ENCODE results near the gene FAM47E. TPM values are rescaled to one million over a fixed set of nuclear protein-coding genes. Genes with fewer than 3 reads are reported as not detected.
"Not testable (repeated sequence)": the region's sequence is repeated elsewhere in the genome, so short reads cannot be mapped to it uniquely, and the experiment has no call there.

The FAM47E gene
- total RNA-seq, 1 donor from 2014 or later = 3.0 TPM

DNA sequence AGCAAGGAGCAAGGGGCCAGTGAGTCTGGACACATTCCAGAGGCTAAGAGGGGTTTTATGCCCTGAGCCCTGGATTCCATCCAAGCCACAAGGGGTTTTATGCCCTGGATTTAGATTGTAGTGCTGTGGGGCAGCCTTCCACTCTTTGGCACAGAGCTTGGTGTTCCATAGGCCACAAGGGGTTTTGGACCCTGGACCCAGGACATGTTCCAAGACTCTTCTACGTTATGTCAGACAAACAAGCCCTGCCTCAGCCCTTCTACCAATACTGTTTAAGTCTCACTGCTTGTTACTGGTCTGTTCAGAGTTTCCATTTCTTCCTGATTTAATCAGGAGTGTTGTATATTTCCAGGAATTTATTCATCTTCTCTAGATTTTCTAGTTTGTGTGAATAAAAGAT is 25.1 kb upstream of the FAM47E start:
- DNase-seq = no peak

DNA sequence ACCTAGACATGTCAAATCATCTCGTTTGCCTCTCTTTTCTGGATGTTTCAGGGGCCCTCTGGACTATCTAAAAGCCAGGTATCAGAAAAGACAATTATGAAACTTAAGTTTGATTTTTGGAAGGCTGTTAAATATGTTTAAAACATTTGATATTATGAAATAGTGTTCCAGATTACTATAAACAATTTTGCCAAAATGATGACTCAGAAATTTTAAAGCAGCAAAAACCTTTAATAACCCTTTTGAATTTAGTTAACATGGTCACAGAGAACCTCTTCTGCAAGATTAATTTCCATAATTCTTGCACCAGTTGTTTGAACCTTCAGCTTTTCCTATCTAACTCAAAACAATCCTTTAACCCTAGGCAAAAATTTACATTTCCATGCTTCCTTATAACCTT is 18.8 kb upstream of the FAM47E start:
- no peak for DNase-seq

DNA sequence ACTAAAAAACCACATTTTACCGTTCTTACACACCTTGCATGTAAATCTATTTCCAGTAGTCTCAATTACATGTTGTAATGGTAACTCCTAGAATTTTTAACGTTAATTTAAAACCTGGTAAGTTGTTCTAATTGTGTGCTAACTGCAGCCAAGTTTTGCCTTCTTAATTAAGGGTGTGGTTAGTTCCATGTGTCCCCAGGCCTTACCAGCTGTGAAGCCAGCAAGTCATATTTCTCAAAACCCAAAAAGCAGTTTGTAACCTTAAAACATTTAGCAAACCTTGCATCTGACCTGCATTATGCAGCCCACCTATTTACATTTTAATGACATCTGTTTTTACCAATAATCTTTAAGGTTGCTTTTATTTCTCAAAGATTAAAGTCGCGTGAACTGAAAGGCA is 18.4 kb upstream of the FAM47E start:
- peak; percentile 16 for DNase-seq

DNA sequence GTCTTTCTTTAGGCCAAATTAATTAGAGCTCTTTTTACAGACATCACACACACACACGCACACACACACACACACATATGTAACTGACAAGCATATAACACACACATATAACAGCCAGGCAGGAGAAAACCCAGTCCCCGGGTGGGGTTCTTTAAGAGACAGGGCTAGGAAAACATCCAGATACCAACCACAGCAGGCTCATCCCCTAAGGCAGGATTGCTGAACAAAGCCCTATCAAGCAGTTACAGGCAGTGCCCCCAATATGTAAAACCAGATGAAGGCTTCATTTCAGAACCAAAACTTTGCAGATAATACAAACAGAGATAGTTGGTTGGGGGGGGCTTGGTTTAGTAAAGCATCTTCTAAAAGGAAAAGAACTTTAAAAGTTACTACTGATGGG is 18.0 kb upstream of the FAM47E start:
- peak; percentile 25 for DNase-seq

DNA sequence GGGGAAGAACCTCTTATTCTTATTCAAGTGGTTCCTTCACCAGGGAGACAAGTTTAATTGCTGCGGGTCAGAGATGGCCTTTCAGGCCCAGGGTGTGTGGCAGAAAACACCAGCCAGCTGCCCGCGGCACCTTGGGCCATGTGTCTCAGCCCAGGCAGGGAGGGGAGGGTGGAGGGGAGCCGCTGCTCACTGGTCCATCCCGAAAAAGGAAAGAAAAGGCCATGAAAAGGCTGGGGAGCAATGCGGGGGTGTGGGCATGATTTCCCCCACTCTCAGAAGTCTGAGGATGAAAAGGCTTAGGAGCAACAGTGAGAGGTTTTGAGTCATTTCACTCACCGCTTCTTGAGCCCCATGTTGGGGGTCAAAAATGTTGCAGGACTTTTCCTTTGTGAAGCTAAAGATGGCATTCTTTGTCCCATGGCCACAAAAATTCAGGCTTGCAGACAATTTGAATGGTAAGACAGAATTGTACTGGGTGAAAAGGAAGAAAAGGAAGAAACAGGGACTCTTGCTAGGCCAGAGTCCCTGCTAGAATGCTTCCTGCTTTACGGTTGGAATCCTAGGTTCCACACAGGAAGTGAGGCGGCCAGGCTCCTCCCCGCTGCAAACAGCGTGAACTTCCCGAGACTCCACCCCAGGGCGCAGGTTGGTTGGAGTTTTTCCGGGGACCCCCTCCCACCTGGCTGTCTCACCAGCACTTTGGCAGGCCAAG is 17.4 kb upstream of the FAM47E start:
- peak; percentile 12 for DNase-seq

DNA sequence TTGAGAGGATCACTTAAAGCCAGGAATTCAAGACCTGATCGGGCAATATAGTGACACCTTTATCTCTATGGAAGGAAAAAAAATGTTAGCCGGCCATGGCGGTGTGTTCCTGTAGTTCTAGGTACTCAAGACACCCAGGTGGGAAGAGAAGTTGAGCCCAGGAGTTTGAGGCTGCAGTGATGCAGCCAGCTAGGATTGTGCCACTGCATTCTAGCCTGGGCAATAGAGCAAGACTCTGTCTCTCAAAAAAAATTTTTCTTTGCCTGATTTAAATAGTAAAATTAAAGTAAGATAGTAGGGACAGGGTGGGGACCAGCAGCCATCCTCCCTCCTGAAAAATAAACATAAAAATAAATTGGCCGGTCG is 16.9 kb upstream of the FAM47E start:
- no peak for DNase-seq

DNA sequence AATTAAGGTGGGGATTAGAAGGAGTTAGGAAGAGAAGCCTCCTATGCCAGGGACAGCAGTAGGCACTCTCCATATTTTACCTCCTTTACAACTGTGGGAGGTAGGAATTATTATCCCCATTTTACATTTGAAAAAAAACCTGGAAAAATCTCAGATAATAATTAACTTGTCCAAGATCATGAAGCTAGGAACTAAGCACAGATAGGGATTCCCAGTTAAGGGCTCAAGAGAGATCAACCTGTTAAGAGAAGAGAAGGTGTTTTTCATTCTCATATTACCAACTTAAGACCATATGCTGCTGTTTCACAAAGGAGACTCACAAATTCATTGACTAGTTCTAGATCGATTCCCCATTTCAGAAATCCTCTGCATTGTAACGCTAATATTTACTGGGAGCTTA is 16.1 kb upstream of the FAM47E start:
- DNase-seq = no peak

DNA sequence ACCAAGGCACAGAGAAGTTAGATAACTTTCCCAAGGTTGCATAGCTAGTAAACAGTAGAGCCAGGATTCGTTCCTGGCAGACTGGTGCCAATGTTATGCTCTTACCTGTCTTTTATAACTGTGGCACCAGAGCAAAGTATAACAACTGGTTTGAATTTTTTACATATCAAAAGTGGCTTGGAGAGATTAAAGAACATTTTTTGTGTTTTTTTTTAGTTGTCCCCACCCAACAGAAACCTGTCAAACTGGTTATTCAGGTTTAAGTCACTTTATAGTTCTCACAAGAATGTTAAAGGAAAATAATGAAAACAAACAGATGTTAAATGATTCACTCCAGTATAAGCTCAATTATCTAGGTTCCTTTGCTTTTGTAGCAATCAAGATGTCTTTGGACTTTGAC is 15.6 kb upstream of the FAM47E start:
- peak; percentile 48 for DNase-seq

DNA sequence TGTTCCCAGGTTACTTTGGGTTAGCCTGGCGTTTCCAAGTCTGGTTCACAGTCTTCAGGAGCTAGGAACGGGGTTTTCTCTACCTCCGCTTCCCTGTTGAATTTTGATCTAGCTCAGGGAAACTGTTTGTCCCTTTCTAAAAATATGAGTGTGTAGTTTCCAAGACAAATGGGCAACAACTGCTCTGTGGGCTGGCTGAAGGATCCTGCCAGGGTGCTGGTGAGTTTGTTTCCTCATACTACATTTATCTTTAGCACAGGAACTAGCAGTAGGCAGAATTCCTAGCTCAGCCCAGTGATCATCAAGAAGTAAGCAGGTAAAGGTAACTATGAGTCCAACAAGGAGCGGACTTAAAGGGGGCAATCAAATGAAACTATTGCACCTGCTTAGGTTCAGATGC is 13.3 kb upstream of the FAM47E start:
- peak; percentile 32 for DNase-seq

DNA sequence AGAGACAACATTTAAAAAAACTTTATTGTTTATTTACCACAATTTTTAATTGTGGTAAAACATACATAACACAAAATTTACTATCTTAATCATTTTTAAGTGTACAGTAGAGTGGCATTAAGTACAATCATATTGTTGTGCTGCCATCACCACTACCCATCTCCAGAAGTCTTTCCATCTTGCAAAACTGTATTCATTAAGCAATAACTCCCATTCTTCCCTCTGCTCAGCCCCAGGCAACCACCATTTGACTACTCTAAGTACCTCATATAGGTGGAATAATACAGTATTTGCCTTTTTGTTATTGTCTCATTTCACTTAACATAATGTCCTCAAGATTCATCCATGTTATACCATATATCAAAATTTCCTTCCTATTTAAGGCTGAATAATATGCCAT is 12.8 kb upstream of the FAM47E start:
- DNase-seq = no peak

DNA sequence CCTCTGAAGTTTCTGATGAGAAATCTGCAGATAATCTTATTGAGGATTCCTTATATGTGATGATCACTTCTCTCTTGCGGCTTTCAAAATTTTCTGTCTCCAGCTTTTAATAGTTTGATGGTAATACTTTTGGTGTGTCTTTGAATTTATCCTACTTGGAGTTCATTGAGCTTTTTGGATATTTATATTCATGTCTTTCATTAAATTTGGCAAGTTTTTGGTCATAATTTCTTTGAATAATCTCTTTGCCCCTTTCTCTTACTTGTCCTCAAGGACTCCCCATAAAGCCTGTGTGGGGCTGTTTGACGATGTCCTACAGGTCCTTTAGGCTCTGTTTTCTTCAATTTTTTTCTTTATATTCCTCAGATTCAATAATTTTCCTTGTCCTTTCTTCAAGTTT is 11.3 kb upstream of the FAM47E start:
- no peak for DNase-seq

DNA sequence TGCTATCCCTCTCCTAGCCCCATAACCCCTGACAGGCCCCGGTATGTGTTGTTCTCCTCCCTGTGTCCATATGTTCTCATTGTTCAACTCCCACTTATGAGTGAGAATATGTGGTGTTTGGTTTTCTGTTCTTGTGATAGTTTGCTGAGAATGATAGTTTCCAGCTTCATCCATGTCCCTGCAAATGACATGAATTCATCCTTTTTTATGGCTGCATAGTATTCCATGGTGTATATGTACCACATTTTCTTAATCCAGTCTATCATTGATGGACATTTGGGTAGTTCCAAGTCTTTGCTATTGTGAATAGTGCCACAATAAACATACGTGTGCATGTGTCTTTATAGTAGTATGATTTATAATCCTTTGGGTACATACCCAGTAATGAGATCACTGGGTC is 7.6 kb upstream of the FAM47E start:
- DNase-seq = not testable (repeated sequence)

DNA sequence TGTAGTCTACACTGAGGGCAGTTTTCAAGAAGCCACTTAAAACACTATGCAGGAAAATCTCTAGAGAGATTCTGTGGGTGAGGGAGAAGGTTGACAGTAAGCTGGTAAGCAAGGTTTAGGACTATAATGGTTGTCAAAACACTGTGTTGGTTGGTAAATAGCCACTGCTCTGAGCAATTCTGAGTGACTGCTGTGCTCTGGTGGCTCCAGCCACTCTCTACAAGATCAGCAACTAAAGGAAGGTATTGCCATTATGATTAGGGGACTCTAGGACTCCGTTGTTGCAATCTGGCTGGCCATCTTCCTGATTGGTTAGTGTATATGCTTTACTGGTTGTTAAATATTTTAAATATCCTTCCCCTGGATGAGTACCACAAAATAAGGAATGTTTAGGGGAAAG is 5.5 kb upstream of the FAM47E start:
- no peak for DNase-seq

DNA sequence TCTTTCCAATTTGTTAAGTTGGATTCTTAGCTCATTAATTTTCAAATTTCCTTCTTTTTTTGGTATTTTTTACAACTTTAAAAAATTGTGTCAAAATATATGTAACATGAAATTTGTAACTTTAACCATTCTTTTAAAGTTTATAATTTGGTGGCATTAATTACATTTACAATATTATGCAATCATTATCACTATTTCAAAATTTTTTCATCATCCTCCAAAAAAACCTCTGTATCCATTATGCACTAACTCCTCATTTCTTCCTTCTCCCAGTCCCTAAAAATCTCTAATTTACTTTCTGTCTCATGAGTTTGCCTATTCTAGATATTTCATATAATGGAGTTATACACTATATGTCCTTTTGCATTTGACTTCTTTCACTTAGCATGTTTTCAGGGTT is 4.7 kb upstream of the FAM47E start:
- DNase-seq = no peak

DNA sequence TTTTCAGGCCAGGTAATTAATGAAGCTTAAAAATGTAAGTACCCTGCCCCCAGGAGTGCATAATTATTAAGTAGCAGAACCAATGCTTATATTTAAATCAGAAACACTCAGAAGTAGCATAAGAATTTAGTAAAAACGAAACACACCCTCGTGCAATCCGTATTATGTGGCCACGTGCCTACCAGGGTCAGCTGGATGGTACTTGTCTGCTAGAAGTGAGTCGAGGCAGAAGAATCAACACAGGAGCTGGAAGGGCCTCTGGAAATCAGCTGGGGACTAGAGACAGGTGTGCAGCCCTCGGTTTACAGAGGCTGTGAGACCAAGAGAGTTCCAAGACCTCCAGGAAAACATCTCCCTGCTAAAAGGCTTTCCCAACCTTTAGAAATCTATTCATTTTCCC is 559 bp upstream of the FAM47E start:
- peak; percentile 15 for DNase-seq

DNA sequence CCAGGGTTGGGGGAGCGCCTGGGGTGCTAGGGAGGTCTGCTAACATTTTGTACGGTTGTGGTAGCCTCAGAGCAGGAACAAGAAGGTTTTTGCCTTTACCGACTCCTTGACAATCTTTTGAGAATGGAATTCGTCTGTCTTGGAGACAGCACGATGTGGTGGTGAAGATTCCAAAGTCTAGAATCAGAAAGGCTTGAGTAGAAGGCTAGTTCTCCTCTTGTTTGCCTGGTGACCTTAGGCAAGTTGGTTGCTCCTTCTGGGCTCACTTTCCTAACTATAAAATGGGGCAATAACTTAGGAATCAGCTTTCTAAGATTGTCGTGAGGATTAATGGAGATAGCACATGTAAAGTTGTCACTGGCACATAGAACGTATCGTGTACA is 741 bp downstream of the FAM47E start:
- no peak for DNase-seq

DNA sequence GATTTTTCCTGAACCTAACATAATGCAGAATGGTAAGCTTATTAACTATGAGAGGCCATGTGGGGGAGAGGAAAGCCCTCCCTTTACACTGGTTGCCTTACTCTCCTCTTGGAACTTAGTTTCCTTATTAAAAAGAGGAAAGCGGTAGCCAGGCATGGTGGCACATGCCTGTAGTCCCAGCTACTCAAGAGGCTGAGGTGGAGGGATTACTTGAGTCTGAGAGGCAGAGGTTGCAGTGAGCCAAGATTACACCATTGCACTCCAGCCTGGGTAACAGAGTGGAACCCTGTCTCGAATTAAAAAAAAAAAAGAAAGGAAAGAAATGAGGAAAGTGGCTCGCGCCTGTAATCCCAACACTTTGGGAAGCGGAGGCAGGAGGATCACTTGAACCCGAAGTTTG is 2.0 kb downstream of the FAM47E start:
- no peak for DNase-seq

DNA sequence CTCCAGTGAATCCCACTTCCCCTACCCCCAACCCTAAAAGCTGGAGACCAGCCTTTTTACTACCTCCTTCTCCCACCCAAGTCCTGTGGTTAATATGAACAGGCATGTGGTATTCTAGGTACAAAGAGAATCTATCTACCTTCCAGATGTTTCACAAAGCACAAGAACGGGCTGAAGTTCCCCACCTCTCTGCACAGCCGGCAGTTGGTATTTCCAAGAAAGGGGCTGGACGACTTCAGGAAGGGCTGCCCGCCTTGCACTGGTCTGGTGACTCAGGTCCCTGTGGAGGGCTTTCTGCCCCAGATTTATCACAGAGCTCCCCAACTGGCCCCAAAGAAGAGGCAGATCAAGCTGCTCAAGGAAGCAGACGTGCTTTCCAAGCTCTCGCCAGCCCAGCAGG is 4.5 kb downstream of the FAM47E start:
- DNase-seq = no peak

DNA sequence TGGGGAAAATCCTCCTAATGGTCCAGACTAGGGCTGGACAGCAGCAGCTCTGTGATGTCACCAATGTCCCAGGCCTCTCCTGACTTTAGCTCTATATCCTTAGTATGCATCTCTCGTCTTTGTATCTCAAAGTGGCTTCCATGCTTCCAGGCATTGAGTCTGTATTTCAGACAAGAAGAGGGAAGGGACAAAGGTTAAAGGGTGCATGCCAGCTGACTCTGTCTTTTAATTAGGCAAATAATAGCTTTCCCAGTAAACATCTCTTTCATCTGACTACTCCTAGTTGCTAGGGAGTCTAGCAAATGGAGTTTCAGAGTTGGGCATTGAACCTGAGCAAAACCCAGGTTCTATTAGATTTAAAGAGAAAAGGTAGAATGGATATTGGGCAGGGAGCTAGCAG is 5.4 kb downstream of the FAM47E start:
- no peak for DNase-seq

DNA sequence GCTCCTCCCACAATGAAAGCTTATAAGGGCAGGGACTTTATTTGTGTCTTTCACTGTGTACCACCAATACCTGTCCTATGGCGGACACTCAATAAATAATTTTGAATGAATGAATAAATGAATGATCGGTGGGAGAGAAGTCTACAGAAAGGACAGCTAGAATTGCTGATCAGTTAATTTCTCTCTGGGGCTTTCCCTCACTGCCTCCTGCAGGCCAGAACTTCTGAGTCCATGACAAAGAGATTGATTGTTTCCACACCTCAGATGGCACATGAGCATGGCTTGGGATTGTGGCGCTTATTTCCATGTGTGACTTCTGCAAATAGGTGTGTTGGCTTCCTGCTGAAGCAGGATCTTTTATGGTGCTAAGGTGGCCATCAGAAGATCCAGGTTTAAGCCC is 6.3 kb downstream of the FAM47E start:
- no peak for DNase-seq

DNA sequence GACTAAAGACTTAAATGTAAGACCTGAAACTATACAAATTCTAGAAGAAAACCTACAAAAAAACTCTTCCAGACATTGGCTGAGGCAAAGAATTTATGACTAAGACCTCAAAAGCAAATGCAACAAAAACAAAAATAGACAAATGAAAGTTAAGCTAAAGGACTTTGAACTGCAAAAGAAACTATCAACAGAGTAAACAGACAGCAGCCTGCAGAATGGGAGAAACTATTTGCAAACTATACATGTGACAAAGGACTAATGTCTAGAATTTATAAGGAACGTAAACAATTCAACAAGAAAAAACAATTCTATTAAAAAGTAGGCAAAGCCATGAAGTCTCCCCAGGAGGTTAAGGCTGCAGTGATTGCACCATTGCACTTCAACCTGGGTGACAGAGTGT is 9.1 kb downstream of the FAM47E start:
- no peak for DNase-seq

DNA sequence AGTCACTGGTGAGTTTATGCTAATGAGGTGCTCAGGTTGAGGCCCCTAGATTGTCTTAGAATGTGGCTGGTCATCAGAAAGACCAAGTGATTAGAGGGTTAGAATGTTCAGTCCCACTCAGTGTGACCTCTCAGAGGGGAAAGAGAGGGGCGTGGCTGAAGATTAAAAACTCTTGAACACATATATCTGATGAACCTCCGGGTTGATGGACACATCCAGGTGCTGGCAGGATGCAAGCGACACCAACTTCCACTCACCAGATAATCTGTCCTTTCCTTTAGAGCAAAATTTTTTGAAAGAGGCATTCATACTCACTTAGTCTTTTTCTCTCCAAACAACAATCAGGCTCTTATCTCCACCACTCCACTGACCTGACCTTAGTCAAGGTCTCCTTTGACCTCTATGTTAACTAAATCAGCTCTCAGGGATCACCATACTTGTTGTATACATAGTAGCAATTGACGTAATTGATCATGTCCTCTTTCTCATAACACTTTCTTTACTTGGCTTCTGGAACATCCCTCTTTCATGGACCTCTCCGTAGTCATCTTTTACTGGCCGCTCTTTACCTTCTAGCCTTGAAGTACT is 14.2 kb downstream of the FAM47E start:
- peak; percentile 10 for DNase-seq

DNA sequence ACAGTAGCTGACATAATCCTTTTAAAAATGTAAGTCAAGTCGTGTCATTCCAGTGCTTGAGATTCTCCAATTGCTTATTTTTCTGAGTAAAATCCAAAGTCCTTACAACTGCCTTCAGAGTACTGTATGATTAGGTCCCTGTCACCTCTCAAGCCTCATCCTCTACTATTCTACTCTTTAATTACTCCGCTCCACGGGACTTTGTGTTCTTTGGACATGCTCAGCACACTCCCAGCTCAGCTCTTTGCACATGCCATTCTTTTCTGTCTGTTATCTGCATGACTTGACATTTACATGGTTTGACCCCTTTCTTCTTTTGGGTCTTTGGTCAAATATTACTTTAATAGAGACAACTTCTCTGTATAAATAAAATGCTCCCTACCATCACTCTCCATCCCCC is 15.1 kb downstream of the FAM47E start:
- DNase-seq = no peak

DNA sequence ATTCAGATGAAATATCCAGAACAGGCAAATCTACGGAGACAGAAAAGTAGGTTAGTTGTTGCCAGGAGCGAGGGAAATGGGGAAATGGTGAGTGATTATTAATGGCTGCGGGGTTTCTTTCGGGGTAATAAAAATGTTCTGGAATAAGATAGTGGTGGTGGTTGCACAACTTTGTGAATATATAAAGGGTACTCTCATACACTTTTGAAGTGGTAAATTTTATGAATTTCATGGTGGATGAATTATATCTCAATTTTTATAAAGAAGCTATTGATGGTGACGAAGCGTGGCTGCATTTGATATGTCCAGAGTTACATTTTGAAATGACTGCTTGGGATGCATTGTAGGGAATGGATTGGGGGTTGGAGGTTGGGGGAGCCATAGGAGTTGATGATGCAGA is 16.3 kb downstream of the FAM47E start:
- no peak for DNase-seq

Data from tongue (tissue), 2 donors.